Kidney epithelial cell (primary cell): ENCODE results near the gene ABI1. TPM values are rescaled to one million over a fixed set of nuclear protein-coding genes. Genes with fewer than 3 reads are reported as not detected.

Experiments
- DNase-seq: peaks from one replicate; pipeline ENCODE4 v3.0.0-alpha.2; 2010; ENCODE audit warnings: low read depth
- H3K27me3 ChIP-seq: 2 replicates; pipeline ENCODE4 v1.6.0; 2011; ENCODE audit warnings: low read length; ENCODE audit not compliant: control insufficient read depth, insufficient read depth
- H3K36me3 ChIP-seq: 2 replicates; pipeline ENCODE4 v1.5.1; 2011; ENCODE audit warnings: low read length; ENCODE audit not compliant: control insufficient read depth, insufficient read depth
- H3K4me3 ChIP-seq: 2 replicates; pipeline ENCODE4 v1.5.1; 2011; ENCODE audit warnings: low read depth, mild to moderate bottlenecking, control low read depth, low read length
- total RNA-seq: library from RNA; depleted of rRNA; stranded (reverse); fragments of >200 nt; gene quantifications from 2 replicates; pipeline ENCODE4 v1.2.3, GENCODE V29; 2015
- TF ChIP-seq, protein P1 (sequence below): IDR thresholded peaks from 2 replicates; pipeline ENCODE4 v1.5.1; 2011; ENCODE audit warnings: mild to moderate bottlenecking, moderate library complexity, low read length, control low read depth, inconsistent platforms; ENCODE audit not compliant: insufficient read depth, poor library complexity, severe bottlenecking

ABI1 gene
- total RNA-seq, 1 donor from 2014 or later = 41.6 TPM

DNA sequence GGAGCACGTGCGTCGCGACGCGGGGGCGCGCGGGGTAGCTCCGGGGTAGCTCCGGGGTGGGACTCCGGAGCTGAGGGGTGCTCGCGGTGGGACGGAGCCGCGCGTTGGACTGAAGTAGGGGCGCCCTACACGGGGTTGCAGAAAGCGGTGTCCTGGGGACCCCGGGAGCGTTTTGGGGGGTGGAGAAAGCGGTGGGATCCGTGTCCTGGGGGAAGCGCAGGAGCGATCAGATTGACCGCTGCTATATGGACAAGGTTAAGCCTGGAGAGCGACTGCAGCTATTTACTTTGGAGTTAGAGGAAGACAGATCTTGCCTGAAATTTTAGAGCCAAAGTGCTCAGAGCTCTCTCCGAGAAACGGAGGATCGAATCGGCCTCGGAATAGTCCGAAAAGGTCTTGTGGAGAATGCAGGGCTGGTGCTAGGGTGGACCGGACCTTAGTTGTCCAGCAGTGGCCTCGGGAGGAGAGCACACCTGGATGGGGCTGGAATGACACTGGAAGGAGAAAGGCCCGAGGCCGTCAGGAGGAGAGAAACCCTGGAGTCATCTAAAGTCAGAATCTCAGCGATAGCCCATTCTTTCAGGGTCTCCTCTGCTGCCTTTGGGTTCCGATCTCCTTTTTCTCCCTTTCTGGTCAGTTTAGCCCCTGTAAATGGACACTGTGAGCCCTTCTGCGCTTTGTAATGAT, 162.7 kb downstream of the ABI1 start:
- Histone ChIP-seq H3K4me3 (peak overlapping the region; percentile 71), H3K27me3 (no peaks in the 10 kb centered on the region), H3K36me3 (peaks cover 1% of the 10 kb centered on the region)
- TF ChIP-seq, protein P1, sequence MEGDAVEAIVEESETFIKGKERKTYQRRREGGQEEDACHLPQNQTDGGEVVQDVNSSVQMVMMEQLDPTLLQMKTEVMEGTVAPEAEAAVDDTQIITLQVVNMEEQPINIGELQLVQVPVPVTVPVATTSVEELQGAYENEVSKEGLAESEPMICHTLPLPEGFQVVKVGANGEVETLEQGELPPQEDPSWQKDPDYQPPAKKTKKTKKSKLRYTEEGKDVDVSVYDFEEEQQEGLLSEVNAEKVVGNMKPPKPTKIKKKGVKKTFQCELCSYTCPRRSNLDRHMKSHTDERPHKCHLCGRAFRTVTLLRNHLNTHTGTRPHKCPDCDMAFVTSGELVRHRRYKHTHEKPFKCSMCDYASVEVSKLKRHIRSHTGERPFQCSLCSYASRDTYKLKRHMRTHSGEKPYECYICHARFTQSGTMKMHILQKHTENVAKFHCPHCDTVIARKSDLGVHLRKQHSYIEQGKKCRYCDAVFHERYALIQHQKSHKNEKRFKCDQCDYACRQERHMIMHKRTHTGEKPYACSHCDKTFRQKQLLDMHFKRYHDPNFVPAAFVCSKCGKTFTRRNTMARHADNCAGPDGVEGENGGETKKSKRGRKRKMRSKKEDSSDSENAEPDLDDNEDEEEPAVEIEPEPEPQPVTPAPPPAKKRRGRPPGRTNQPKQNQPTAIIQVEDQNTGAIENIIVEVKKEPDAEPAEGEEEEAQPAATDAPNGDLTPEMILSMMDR = no peak
- no peak for DNase-seq

DNA sequence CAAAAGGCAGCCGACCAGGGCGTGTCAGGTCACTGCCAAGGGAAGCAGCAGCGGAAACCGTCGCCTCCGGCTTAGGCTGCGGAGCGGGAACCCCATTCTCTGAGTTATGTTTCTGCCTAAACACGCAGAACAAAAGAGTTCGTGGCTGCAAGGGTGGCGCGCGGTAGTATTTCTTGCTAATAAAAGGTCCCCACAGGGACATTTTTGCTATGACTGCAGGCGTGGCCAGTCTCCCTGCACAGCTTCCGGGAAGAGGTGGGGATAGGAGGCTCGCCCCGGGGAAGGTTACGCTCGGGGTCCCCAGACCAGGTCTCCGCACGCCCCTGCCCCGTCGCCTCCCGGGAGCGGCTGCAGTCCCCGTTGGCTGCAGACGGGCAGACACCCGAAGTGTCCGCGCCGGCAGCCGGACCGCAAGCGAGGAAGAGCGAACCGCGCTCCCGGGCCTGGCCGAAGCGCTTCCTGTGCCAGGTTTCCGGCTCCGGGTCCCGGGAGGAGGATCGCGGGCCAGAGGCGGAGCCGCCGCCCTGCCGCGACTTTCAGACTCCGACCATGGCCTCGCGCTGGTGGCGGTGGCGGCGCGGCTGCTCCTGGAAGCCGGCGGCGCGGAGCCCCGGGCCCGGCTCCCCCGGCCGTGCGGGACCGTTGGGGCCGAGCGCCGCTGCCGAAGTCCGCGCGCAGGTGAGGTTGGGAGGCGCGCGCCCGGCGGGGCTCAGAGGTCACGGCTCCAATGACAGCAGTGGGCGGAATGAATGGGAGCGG, 163.4 kb downstream of the ABI1 start, which contains the start of gene PDSS1:
Gene PDSS1 (plus strand): TSS at position 539 of the 759 bp plus-strand sequence. CDS start 11 bp downstream, at position 550.
- no peaks in the 10 kb centered on the region for H3K27me3 ChIP-seq
- no peak for DNase-seq
- peaks cover 1% of the 10 kb centered on the region for H3K36me3 ChIP-seq
- peak within 1 kb of the TSS; percentile 71 for H3K4me3 ChIP-seq
- TF ChIP-seq, protein P1 = no peak

DNA sequence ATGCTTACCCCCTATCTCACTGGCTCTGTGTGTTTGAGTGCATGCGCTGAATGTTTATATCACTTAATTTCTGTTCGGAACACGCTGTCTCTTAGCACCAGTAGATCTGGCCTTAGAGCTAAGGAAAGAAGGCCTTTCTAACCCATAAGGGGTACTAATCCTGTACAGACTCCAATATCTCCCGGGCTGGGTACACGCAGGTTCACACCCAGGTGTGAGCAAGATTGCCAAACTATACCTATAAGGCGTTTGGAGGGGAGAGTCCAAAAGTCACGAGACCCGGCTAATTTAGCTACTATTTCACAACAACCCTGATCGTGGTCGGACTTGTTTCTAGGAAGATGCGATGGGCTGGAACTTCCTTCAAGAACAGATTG, 164.0 kb downstream of the ABI1 start:
- no peak for DNase-seq
- peak overlapping the region; percentile 71 for H3K4me3 ChIP-seq
- no peaks in the 10 kb centered on the region for H3K27me3 ChIP-seq
- H3K36me3 ChIP-seq = peaks cover 1% of the 10 kb centered on the region
- TF ChIP-seq, protein P1 = no peak

Other genes starting within 250 kb of the ABI1 start
- gene PDSS1, start 163.3 kb downstream of the ABI1 start, total RNA-seq = 6.8 and 7.9 TPM in 2 replicates
- gene ANKRD26, start 239.5 kb upstream of the ABI1 start, total RNA-seq = 4.5 and 6.1 TPM in 2 replicates